Measurements from ENCODE around the gene UCP3. TPM values are rescaled to one million over a fixed set of nuclear protein-coding genes. Genes with fewer than 3 reads are reported as not detected.

The UCP3 gene
- total RNA-seq, 1 donor = 1.7 TPM

GRCh38 chr11:73965076-73965763 is 43.7 kb downstream of the UCP3 start:
- Histone ChIP-seq H3K4me3 (ENCODE audit: low read length) (no peak overlapping the region), H3K4me1 (ENCODE audit: insufficient read depth, low read length) (peaks cover 40% of the 10 kb centered on the region), H3K27me3 (ENCODE audit: insufficient read depth, low read length) (no peaks in the 10 kb centered on the region), H3K9me3 (ENCODE audit: low read depth, low read length) (no peaks in the 10 kb centered on the region)

- Histone ChIP-seq H3K27me3 (ENCODE audit: insufficient read depth, low read length) (no peaks in the 10 kb centered on the region), H3K4me3 (ENCODE audit: low read length) (no peak overlapping the region), H3K9me3 (ENCODE audit: low read depth, low read length) (no peaks in the 10 kb centered on the region), H3K4me1 (ENCODE audit: insufficient read depth, low read length) (peaks cover 26% of the 10 kb centered on the region)
Observed at GRCh38 chr11:73963861-73964260, 45.0 kb downstream of the UCP3 start.

GRCh38 chr11:73962101-73962705 is 46.7 kb downstream of the UCP3 start:
- Histone ChIP-seq H3K9me3 (ENCODE audit: low read depth, low read length) (no peaks in the 10 kb centered on the region), H3K4me1 (ENCODE audit: insufficient read depth, low read length) (peaks cover 12% of the 10 kb centered on the region)

DNA sequence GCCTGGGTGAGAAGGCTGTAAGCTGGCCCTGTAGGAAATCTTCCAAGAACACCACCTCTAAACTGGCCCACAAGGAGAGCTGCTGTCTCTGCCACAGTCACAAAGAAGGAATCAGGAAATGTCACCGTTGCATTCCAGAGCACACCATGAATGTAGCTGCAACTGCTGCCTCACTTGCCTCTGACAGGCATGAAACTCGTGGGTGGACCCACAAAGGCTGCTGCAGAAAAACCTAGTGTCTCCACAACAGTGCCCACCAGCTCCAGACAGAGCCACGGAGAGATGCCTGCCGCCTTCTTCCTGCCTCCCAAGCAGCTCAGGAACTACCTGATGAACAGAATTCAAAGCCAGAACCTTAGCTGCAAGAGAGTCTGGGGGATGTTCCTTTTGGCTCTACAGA is 47.6 kb downstream of the UCP3 start:
- no peaks in the 10 kb centered on the region for H3K27me3 ChIP-seq (ENCODE audit: insufficient read depth, low read length)
- H3K4me3 ChIP-seq (ENCODE audit: low read length) = no peak overlapping the region
- H3K4me1 ChIP-seq (ENCODE audit: insufficient read depth, low read length) = peaks cover 12% of the 10 kb centered on the region
- H3K9me3 ChIP-seq (ENCODE audit: low read depth, low read length) = no peaks in the 10 kb centered on the region

More at GRCh38 chr11:73962101-73962705, 46.7 kb downstream of the UCP3 start:
- H3K4me3 ChIP-seq (ENCODE audit: low read length) = no peak overlapping the region
- no peaks in the 10 kb centered on the region for H3K27me3 ChIP-seq (ENCODE audit: insufficient read depth, low read length)

DNA sequence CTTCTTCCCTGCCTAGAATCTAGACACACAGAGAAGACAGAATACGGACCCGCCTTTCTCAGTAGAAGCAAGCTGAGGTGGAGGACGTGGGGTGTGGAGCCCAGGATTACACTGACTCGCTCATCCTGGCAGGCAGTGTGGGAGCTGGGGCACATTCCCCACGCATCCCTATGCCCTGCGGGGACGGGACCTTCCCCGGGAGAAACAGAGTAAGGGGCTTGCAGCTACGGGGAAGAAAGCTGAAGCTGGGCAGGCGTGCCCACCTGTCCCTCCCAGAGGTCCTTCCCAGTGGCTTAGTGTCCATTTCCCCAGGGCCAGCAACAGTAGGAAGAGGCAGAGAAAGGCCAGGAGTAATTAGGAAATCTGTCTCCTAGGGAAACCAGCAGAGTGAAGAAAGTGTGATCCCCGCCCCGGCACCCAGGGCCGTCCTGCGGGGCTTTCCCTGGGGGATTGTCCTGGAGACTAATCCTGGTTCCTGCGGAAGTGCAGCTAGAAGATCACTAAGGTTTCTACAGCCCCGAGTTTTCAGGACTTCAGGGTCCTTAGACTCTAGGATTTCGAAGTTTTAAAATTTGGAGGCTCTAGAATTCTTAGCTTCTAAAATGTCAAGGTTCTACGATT is 50.3 kb downstream of the UCP3 start:
- no peaks in the 10 kb centered on the region for H3K9me3 ChIP-seq (ENCODE audit: low read depth, low read length)
- H3K27me3 ChIP-seq (ENCODE audit: insufficient read depth, low read length) = no peaks in the 10 kb centered on the region
- no peak overlapping the region for H3K4me3 ChIP-seq (ENCODE audit: low read length)
- H3K4me1 ChIP-seq (ENCODE audit: insufficient read depth, low read length) = no peaks in the 10 kb centered on the region

- no peaks in the 10 kb centered on the region for H3K9me3 ChIP-seq (ENCODE audit: low read depth, low read length)
- no peak overlapping the region for H3K4me3 ChIP-seq (ENCODE audit: low read length)
- no peaks in the 10 kb centered on the region for H3K27me3 ChIP-seq (ENCODE audit: insufficient read depth, low read length)
- H3K4me1 ChIP-seq (ENCODE audit: insufficient read depth, low read length) = no peaks in the 10 kb centered on the region
Observed at GRCh38 chr11:73957654-73958361, 51.1 kb downstream of the UCP3 start.

- no peaks in the 10 kb centered on the region for H3K9me3 ChIP-seq (ENCODE audit: low read depth, low read length)
- H3K4me3 ChIP-seq (ENCODE audit: low read length) = no peak overlapping the region
- no peaks in the 10 kb centered on the region for H3K27me3 ChIP-seq (ENCODE audit: insufficient read depth, low read length)
- H3K4me1 ChIP-seq (ENCODE audit: insufficient read depth, low read length) = no peaks in the 10 kb centered on the region
Observed at GRCh38 chr11:73956876-73957653, 51.8 kb downstream of the UCP3 start.

DNA sequence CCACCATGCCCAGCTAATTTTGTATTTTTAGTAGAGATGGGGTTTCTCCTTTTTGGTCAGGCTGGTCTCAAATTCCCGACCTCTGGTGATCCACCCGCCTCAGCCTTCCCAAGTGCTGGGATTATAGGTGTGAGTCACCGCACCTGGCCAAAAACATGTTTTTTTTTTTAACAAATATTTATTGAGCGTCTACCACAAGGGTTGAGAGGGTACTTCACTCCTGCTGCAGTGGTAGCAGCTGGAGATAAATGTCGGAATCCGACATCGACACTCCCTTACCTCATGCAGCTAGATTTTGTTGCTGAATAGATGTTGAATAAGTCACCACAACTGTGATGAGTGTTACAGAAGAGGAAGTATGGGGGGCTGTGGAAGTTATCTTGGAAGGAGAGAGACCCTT is 57.1 kb downstream of the UCP3 start:
- Histone ChIP-seq H3K4me1 (ENCODE audit: insufficient read depth, low read length) (no peaks in the 10 kb centered on the region), H3K9me3 (ENCODE audit: low read depth, low read length) (no peaks in the 10 kb centered on the region), H3K4me3 (ENCODE audit: low read length) (no peak overlapping the region), H3K27me3 (ENCODE audit: insufficient read depth, low read length) (no peaks in the 10 kb centered on the region)

- H3K9me3 ChIP-seq (ENCODE audit: low read depth, low read length) = no peaks in the 10 kb centered on the region
- H3K4me3 ChIP-seq (ENCODE audit: low read length) = no peak within 1 kb of the TSS
- H3K4me1 ChIP-seq (ENCODE audit: insufficient read depth, low read length) = no peaks in the 10 kb centered on the region
- no peaks in the 10 kb centered on the region for H3K27me3 ChIP-seq (ENCODE audit: insufficient read depth, low read length)
Observed at GRCh38 chr11:73950869-73951710, 57.8 kb downstream of the UCP3 start, which contains the start of gene DNAJB13. DNAJB13 (plus strand) TSS chr11:73951026; CDS start chr11:73951070, 44 bp downstream.

Other genes with a start within 250 kb of the UCP3 start
- gene RAB6A, start 248.0 kb downstream of the UCP3 start, total RNA-seq = 85.2 TPM
- gene MRPL48, start 221.2 kb downstream of the UCP3 start, total RNA-seq = 8.9 TPM
- gene COA4, start 132.2 kb downstream of the UCP3 start, total RNA-seq = 15.6 TPM
- 4.0 TPM for gene PAAF1, start 132.1 kb downstream of the UCP3 start, total RNA-seq
- not detected for gene DNAJB13, start 58.1 kb downstream of the UCP3 start, total RNA-seq
- 68.7 TPM for gene UCP2, start 26.2 kb downstream of the UCP3 start, total RNA-seq
- 23.3 TPM for gene C2CD3, start 161.9 kb upstream of the UCP3 start, total RNA-seq
- gene PPME1, start 162.2 kb upstream of the UCP3 start, total RNA-seq = 6.2 TPM